Mucosa of rectum (tissue), 2 donors: ENCODE measurements around the gene PPM1D.
A peak's percentile ranks its signal among the peaks of the same experiment; 100 is the strongest.

Source experiments
- H3K27ac ChIP-seq, 2 donors: one replicate each; pipeline ENCODE4 v1.7.0; 2013; ENCODE audit warnings: inconsistent platforms in 2 of 2, low read depth in 2 of 2, low read length in 2 of 2
- H3K27me3 ChIP-seq, 2 donors: one replicate each; pipeline ENCODE4 v1.7.0; 2013; ENCODE audit warnings: low read length in 2 of 2; ENCODE audit not compliant: control insufficient read depth in 2 of 2, insufficient read depth in 2 of 2
- H3K36me3 ChIP-seq, 2 donors: one replicate each; pipeline ENCODE4 v1.7.0; 2013; ENCODE audit warnings: low read length in 2 of 2; ENCODE audit not compliant: control insufficient read depth in 2 of 2, insufficient read depth in 2 of 2
- H3K4me1 ChIP-seq, 2 donors: one replicate each; pipeline ENCODE4 v1.7.0; 2013; ENCODE audit warnings: low read length in 2 of 2, mild to moderate bottlenecking in 1 of 2; ENCODE audit not compliant: control insufficient read depth in 2 of 2, insufficient read depth in 2 of 2
- H3K4me3 ChIP-seq, 2 donors: one replicate each; pipeline ENCODE4 v1.7.0; 2013; ENCODE audit warnings: low read length in 2 of 2
- H3K9ac ChIP-seq, 2 donors: one replicate each; pipeline ENCODE4 v1.7.0; 2013; ENCODE audit warnings: low read length in 2 of 2, low read depth in 1 of 2, mild to moderate bottlenecking in 1 of 2
- H3K9me3 ChIP-seq, 2 donors: one replicate each; pipeline ENCODE4 v1.7.0; 2013; ENCODE audit warnings: low read length in 2 of 2; ENCODE audit not compliant: control insufficient read depth in 2 of 2
- donor health status: healthy.
- donor health status: Normal muscosa, but diverticular disease.

The PPM1D gene

DNA sequence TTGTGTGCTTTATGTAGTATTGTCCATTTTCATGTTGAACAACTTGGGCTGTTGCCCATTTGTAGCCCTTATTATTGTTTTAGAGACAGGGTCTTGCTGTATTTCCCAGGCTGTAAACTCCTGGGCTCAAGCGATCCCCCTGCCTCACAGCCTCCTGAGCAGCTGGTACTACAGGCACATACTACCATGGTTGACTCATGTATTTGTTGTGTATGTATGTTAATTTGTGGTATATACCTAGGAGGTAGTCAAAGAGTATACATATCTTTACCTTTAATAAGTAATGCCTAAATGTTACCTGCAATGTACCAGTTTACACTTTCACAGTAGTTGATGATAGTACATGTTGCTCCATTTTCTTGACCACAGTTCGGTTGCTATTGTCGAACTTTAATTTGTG lies 18.1 kb downstream of the PPM1D start:
- Histone ChIP-seq H3K27me3 (no peaks in the 10 kb centered on the region), H3K9ac (no peak overlapping the region), H3K9me3 (no peaks in the 10 kb centered on the region), H3K4me3 (no peak overlapping the region), H3K4me1 (no peaks in the 10 kb centered on the region), H3K27ac (no peak overlapping the region), H3K36me3 (no peaks in the 10 kb centered on the region)

GRCh38 chr17:60618854-60619526 lies 19.0 kb downstream of the PPM1D start:
- Histone ChIP-seq H3K27ac (no peak overlapping the region), H3K9me3 (no peaks in the 10 kb centered on the region), H3K9ac (no peak overlapping the region), H3K27me3 (no peaks in the 10 kb centered on the region), H3K4me1 (no peaks in the 10 kb centered on the region), H3K36me3 (peaks cover 0 to 4% of the 10 kb centered on the region in 2 donors), H3K4me3 (no peak overlapping the region)

DNA sequence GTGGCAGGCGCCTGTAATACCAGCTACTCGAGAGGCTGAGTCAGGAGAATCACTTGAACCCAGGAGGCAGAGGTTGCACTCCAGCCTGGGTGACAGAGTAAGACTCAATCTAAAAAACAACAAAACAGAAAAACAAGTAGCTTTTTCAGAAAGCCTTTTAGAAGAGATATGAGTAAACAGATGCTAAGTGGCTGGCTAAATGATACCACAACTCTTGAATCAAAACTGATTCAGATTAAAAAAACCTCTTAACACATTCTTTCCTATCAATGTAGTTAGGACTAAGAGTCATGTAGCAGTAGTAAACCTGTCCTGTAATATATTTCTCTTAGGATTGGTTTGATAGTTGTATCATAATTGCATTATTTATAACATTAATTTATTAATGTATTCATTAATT lies 23.0 kb downstream of the PPM1D start:
- Histone ChIP-seq H3K4me3 (no peak overlapping the region), H3K4me1 (no peaks in the 10 kb centered on the region), H3K27me3 (no peaks in the 10 kb centered on the region), H3K9me3 (no peaks in the 10 kb centered on the region), H3K9ac (no peak overlapping the region), H3K27ac (no peak overlapping the region), H3K36me3 (peaks cover 2 to 6% of the 10 kb centered on the region in 2 donors)

GRCh38 chr17:60623415-60623814 lies 23.4 kb downstream of the PPM1D start:
- Histone ChIP-seq H3K4me1 (no peaks in the 10 kb centered on the region), H3K9ac (no peak overlapping the region), H3K9me3 (no peaks in the 10 kb centered on the region), H3K4me3 (no peak overlapping the region), H3K27ac (no peak overlapping the region), H3K27me3 (no peaks in the 10 kb centered on the region), H3K36me3 (peaks cover 2 to 6% of the 10 kb centered on the region in 2 donors)

DNA sequence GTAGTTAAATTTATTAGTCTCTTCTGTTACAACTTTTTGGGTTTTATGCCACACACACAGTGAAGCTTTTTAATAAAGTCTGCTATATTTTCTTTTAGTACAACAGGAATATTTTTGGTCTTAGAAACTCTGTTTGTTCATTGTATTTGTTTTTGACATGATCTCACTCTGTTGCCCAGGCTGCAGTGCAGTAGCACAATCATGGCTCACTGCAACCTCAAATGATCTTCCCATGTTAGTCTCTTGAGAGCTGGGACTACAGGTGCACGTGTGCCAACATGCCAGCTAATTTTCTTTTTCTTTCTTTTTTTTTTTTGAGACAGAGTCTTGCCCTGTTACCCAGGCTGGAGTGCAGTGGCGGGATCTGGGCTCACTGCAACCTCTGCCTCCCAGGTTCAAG lies 27.1 kb downstream of the PPM1D start:
- H3K27ac ChIP-seq = no peak overlapping the region
- H3K4me1 ChIP-seq = no peaks in the 10 kb centered on the region

DNA sequence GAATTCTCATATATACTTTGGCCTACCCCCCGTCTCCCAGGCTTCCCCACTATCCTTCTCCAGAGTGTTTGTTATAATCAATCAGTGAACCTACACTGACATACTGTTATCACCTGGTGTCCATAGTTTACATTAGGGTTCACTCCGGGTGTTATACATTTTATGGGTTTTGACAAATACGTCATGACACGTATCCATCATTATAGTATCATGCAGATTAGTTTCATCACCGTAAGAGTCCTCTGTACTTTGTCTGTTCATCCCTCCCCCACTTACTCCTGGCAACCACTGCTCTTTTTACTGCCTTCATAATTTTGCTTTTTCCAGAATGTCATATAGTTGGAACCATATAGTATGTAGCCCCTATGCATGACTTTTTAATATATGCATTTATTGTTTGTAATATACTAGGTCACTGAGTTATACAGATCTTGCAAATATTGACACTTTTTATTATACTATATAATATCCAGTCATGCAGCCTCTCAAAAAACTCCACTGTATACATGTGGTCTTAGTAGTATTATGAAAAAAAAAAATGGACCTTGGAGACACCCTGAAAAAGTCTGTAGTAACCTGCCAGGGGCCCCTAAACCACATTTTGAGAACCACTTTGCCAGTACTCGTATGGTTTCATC lies 28.4 kb downstream of the PPM1D start:
- Histone ChIP-seq H3K36me3 (peaks cover 8 to 12% of the 10 kb centered on the region in 2 donors), H3K9ac (no peak overlapping the region), H3K4me1 (no peaks in the 10 kb centered on the region), H3K4me3 (no peak overlapping the region), H3K9me3 (no peaks in the 10 kb centered on the region), H3K27me3 (no peaks in the 10 kb centered on the region), H3K27ac (no peak overlapping the region)

More for the DNA sequence above, 27.1 kb downstream of the PPM1D start:
- no peaks in the 10 kb centered on the region for H3K27me3 ChIP-seq
- peaks cover 6 to 9% of the 10 kb centered on the region in 2 donors for H3K36me3 ChIP-seq
- H3K4me3 ChIP-seq = no peak overlapping the region
- H3K9me3 ChIP-seq = no peaks in the 10 kb centered on the region
- H3K9ac ChIP-seq = no peak overlapping the region

GRCh38 chr17:60629120-60629519 lies 29.1 kb downstream of the PPM1D start:
- Histone ChIP-seq H3K27me3 (no peaks in the 10 kb centered on the region), H3K36me3 (peaks cover 5 to 15% of the 10 kb centered on the region in 2 donors), H3K27ac (no peak overlapping the region), H3K4me3 (no peak overlapping the region), H3K4me1 (no peaks in the 10 kb centered on the region), H3K9ac (no peak overlapping the region), H3K9me3 (no peaks in the 10 kb centered on the region)

GRCh38 chr17:60630352-60630751 lies 30.4 kb downstream of the PPM1D start:
- Histone ChIP-seq H3K27ac (peak overlapping the region in 1 of 2 donors; percentile 9), H3K9me3 (no peaks in the 10 kb centered on the region), H3K27me3 (no peaks in the 10 kb centered on the region), H3K4me1 (no peaks in the 10 kb centered on the region), H3K9ac (no peak overlapping the region), H3K4me3 (no peak overlapping the region), H3K36me3 (peaks cover 9 to 23% of the 10 kb centered on the region in 2 donors)

DNA sequence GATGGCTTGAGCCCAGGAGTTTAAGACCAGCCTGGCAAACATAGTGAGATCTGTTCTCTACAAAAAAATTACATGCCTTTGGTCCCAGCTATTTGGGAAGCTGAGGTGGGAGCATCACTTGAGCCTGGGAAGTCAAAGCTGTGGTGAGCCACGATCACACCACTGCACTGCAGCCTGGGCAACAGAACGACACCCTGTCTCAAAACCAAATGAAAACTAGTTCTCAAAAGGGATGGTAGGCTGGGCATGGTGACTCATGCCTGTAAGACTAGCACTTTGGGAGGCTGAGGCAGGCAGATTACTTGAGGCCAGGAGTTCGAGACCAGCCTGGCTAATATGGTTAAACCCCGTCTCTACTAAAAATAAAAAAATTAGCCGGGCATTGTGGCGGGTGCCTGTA lies 31.1 kb downstream of the PPM1D start:
- Histone ChIP-seq H3K4me1 (no peaks in the 10 kb centered on the region), H3K4me3 (no peak overlapping the region), H3K27me3 (no peaks in the 10 kb centered on the region), H3K27ac (no peak overlapping the region), H3K9me3 (no peaks in the 10 kb centered on the region), H3K9ac (no peak overlapping the region), H3K36me3 (peaks cover 15 to 27% of the 10 kb centered on the region in 2 donors)

GRCh38 chr17:60637683-60638082 lies 37.7 kb downstream of the PPM1D start:
- H3K4me1 ChIP-seq = no peaks in the 10 kb centered on the region
- no peaks in the 10 kb centered on the region for H3K27me3 ChIP-seq
- no peak overlapping the region for H3K4me3 ChIP-seq
- H3K9ac ChIP-seq = no peak overlapping the region
- H3K27ac ChIP-seq = no peak overlapping the region
- no peaks in the 10 kb centered on the region for H3K9me3 ChIP-seq
- peaks cover 20 to 23% of the 10 kb centered on the region in 2 donors for H3K36me3 ChIP-seq
